ENCODE data around the gene UBE2J1. TPM values are rescaled to one million over a fixed set of nuclear protein-coding genes. Genes with fewer than 3 reads are reported as not detected.

UBE2J1 gene
- total and polyA plus RNA-seq, 9 of the 15 experiments (the other 6 are each of a cell fraction or from before 2014, with no cell fraction given), result 11.6 to 32.6 (median 22.0) TPM

GRCh38 chr6:89281779-89282246 is 70.7 kb downstream of the UBE2J1 start (continued):
- no peak for TF ChIP-seq ATF2 (CRISPR knock-in tag; IDR thresholded peaks at IDR 0.05)

GRCh38 chr6:89278956-89279355 is 73.6 kb downstream of the UBE2J1 start:
- Histone ChIP-seq H3K9me3 (replicated peaks; ENCODE audit: control insufficient read depth, insufficient read depth, low read depth, low read length) (no peaks in the 10 kb centered on the region), H3K79me2 (ENCODE audit: control insufficient read depth, insufficient read depth, low read length) (no peaks in the 10 kb centered on the region), H2AFZ (ENCODE audit: low read depth, low read length) (no peak overlapping the region), H3K27me3 (ENCODE audit: control insufficient read depth in 2 of 2, insufficient read depth in 2 of 2, low read length in 2 of 2) (peaks cover 23 to 35% of the 10 kb centered on the region in 2 experiments), H3K9ac (ENCODE audit: insufficient read depth in 1 of 2, low read depth in 2 of 2, low read length in 2 of 2) (no peak overlapping the region), H3K4me2 (ENCODE audit: insufficient read depth, low read length) (no peak overlapping the region), H3K36me3 (ENCODE audit: control insufficient read depth, insufficient read depth, low read length) (no peaks in the 10 kb centered on the region), H3K4me3 (no peak overlapping the region), H4K20me1 (replicated peaks; ENCODE audit: control insufficient read depth, insufficient read depth, low read length) (0 out of 2 replicates have a peak, but pooled peaks cover 4% of the 10 kb centered on the region), H3K4me1 (replicated peaks in 1 of 2; ENCODE audit: control insufficient read depth in 2 of 2, insufficient read depth in 2 of 2, low read length in 2 of 2) (no peaks in the 10 kb centered on the region), H3K27ac (ENCODE audit: extremely low read depth, low read depth, low read length) (no peak overlapping the region), H3K9me1 (ENCODE audit: control insufficient read depth, insufficient read depth, low read length) (no peaks in the 10 kb centered on the region)
- TF ChIP-seq EP400 (IDR thresholded peaks at IDR 0.05) (no peak), MCM3 (IDR thresholded peaks at IDR 0.05) (no peak)
- FAIRE-seq (no peak), DNase-seq (ENCODE audit: extremely low read depth in 1 of 4, low spot score in 3 of 4) (no peak), ATAC-seq (no peak)
- CTCF ChIA-PET (ENCODE audit: low intra/inter-chr PET ratio), result no interaction called here
- intact Hi-C loops (cut with micrococcal nuclease), result no loop called here
- POLR2A ChIA-PET, result no interaction called here
- in situ Hi-C loops (cut with MboI), result no loop called here
- 0% methylated on average over 9 of the region's 9 CpGs for WGBS (ENCODE audit: insufficient coverage, low coverage, missing lambda C conversion rate)
- no TSS peak for BruUV-seq (replicated peaks)

Other genes starting within 250 kb of the UBE2J1 start
- gene SRSF12, start 234.7 kb downstream of the UBE2J1 start, total RNA-seq (2014; rRNA removed), result not detected in 2 replicates
- gene SRSF12, start 234.7 kb downstream of the UBE2J1 start, total RNA-seq (2014; rRNA removed; fragmentation: Illumina TruSeq; extraction: Trizol), result not detected in 2 replicates
- not detected in 2 replicates for gene SRSF12, start 234.7 kb downstream of the UBE2J1 start, total RNA-seq (2015; rRNA removed; fragmentation: Illumina TruSeq; extraction: Trizol)
- gene SRSF12, start 234.7 kb downstream of the UBE2J1 start, total RNA-seq (2021), result not detected in 2 replicates
- not detected in 2 replicates for gene SRSF12, start 234.7 kb downstream of the UBE2J1 start, polyA plus RNA-seq (2011; rRNA removed)
- gene SRSF12, start 234.7 kb downstream of the UBE2J1 start, polyA plus RNA-seq (2014; fragmentation: Illumina TruSeq; extraction: Trizol), result not detected in 2 replicates
- gene SRSF12, start 234.7 kb downstream of the UBE2J1 start, polyA plus RNA-seq (2014; fragmentation: Nextera tagmentation; extraction: Ambion mirVana), result not detected
- not detected in 2 replicates for gene SRSF12, start 234.7 kb downstream of the UBE2J1 start, polyA plus RNA-seq (2014; rRNA removed)
- 1.1 TPM in 2 replicates for gene PM20D2, start 206.7 kb downstream of the UBE2J1 start, total RNA-seq (2014; rRNA removed)
- gene PM20D2, start 206.7 kb downstream of the UBE2J1 start, total RNA-seq (2014; rRNA removed; fragmentation: Illumina TruSeq; extraction: Trizol), result 1.2 and 1.4 TPM in 2 replicates
- gene PM20D2, start 206.7 kb downstream of the UBE2J1 start, total RNA-seq (2015; rRNA removed; fragmentation: Illumina TruSeq; extraction: Trizol), result 0.83 and 0.91 TPM in 2 replicates
- gene PM20D2, start 206.7 kb downstream of the UBE2J1 start, total RNA-seq (2021), result 1.00 and 1.1 TPM in 2 replicates
- gene PM20D2, start 206.7 kb downstream of the UBE2J1 start, polyA plus RNA-seq (2011; rRNA removed), result 0.26 and 2.6 TPM in 2 replicates
- gene PM20D2, start 206.7 kb downstream of the UBE2J1 start, polyA plus RNA-seq (2014; fragmentation: Illumina TruSeq; extraction: Trizol), result 0.78 and 1.2 TPM in 2 replicates
- under 1 TPM; 0.30 to 0.43 TPM for gene PM20D2, start 206.7 kb downstream of the UBE2J1 start, polyA plus RNA-seq (2014; fragmentation: Nextera tagmentation; extraction: Ambion mirVana)
- 0.65 and 0.72 TPM in 2 replicates for gene PM20D2, start 206.7 kb downstream of the UBE2J1 start, polyA plus RNA-seq (2014; rRNA removed)
- gene GABRR1, start 135.4 kb downstream of the UBE2J1 start, total RNA-seq (2014; rRNA removed), result not detected in 2 replicates
- gene GABRR1, start 135.4 kb downstream of the UBE2J1 start, total RNA-seq (2014; rRNA removed; fragmentation: Illumina TruSeq; extraction: Trizol), result not detected in 2 replicates
- gene GABRR1, start 135.4 kb downstream of the UBE2J1 start, total RNA-seq (2015; rRNA removed; fragmentation: Illumina TruSeq; extraction: Trizol), result not detected in 2 replicates
- gene GABRR1, start 135.4 kb downstream of the UBE2J1 start, total RNA-seq (2021), result not detected in 2 replicates
- not detected in 2 replicates for gene GABRR1, start 135.4 kb downstream of the UBE2J1 start, polyA plus RNA-seq (2011; rRNA removed)
- gene GABRR1, start 135.4 kb downstream of the UBE2J1 start, polyA plus RNA-seq (2014; fragmentation: Illumina TruSeq; extraction: Trizol), result not detected in 2 replicates
- not detected for gene GABRR1, start 135.4 kb downstream of the UBE2J1 start, polyA plus RNA-seq (2014; fragmentation: Nextera tagmentation; extraction: Ambion mirVana)
- 0.03 TPM in 1 of 2 replicates, not detected in the other for gene GABRR1, start 135.4 kb downstream of the UBE2J1 start, polyA plus RNA-seq (2014; rRNA removed)
- gene GABRR2, start 37.4 kb downstream of the UBE2J1 start, total RNA-seq (2014; rRNA removed), result not detected in 2 replicates
- gene GABRR2, start 37.4 kb downstream of the UBE2J1 start, total RNA-seq (2014; rRNA removed; fragmentation: Illumina TruSeq; extraction: Trizol), result not detected in 2 replicates
- not detected in 2 replicates for gene GABRR2, start 37.4 kb downstream of the UBE2J1 start, total RNA-seq (2015; rRNA removed; fragmentation: Illumina TruSeq; extraction: Trizol)
- gene GABRR2, start 37.4 kb downstream of the UBE2J1 start, total RNA-seq (2021), result not detected in 2 replicates
- 0.10 and 0.18 TPM in 2 replicates for gene GABRR2, start 37.4 kb downstream of the UBE2J1 start, polyA plus RNA-seq (2011; rRNA removed)
- gene GABRR2, start 37.4 kb downstream of the UBE2J1 start, polyA plus RNA-seq (2014; fragmentation: Illumina TruSeq; extraction: Trizol), result 0.13 TPM in 1 of 2 replicates, not detected in the other
- gene GABRR2, start 37.4 kb downstream of the UBE2J1 start, polyA plus RNA-seq (2014; fragmentation: Nextera tagmentation; extraction: Ambion mirVana), result not detected
- gene GABRR2, start 37.4 kb downstream of the UBE2J1 start, polyA plus RNA-seq (2014; rRNA removed), result 0.09 TPM in 1 of 2 replicates, not detected in the other
- gene RRAGD, start 59.6 kb upstream of the UBE2J1 start, total RNA-seq (2014; rRNA removed), result not detected in 2 replicates
- not detected in 2 replicates for gene RRAGD, start 59.6 kb upstream of the UBE2J1 start, total RNA-seq (2014; rRNA removed; fragmentation: Illumina TruSeq; extraction: Trizol)
- 0.07 TPM in 1 of 2 replicates, not detected in the other for gene RRAGD, start 59.6 kb upstream of the UBE2J1 start, total RNA-seq (2015; rRNA removed; fragmentation: Illumina TruSeq; extraction: Trizol)
- 0.04 TPM in 1 of 2 replicates, not detected in the other for gene RRAGD, start 59.6 kb upstream of the UBE2J1 start, total RNA-seq (2021)
- 0.03 and 0.24 TPM in 2 replicates for gene RRAGD, start 59.6 kb upstream of the UBE2J1 start, polyA plus RNA-seq (2011; rRNA removed)
- not detected in 2 replicates for gene RRAGD, start 59.6 kb upstream of the UBE2J1 start, polyA plus RNA-seq (2014; fragmentation: Illumina TruSeq; extraction: Trizol)
- not detected for gene RRAGD, start 59.6 kb upstream of the UBE2J1 start, polyA plus RNA-seq (2014; fragmentation: Nextera tagmentation; extraction: Ambion mirVana)
- not detected in 2 replicates for gene RRAGD, start 59.6 kb upstream of the UBE2J1 start, polyA plus RNA-seq (2014; rRNA removed)
- not detected in 2 replicates for gene ANKRD6, start 80.4 kb upstream of the UBE2J1 start, total RNA-seq (2014; rRNA removed)
- gene ANKRD6, start 80.4 kb upstream of the UBE2J1 start, total RNA-seq (2014; rRNA removed; fragmentation: Illumina TruSeq; extraction: Trizol), result 0.22 TPM in 1 of 2 replicates, not detected in the other
- gene ANKRD6, start 80.4 kb upstream of the UBE2J1 start, total RNA-seq (2015; rRNA removed; fragmentation: Illumina TruSeq; extraction: Trizol), result not detected in 2 replicates
- 0.13 TPM in 1 of 2 replicates, not detected in the other for gene ANKRD6, start 80.4 kb upstream of the UBE2J1 start, total RNA-seq (2021)
- gene ANKRD6, start 80.4 kb upstream of the UBE2J1 start, polyA plus RNA-seq (2011; rRNA removed), result 0.08 and 0.23 TPM in 2 replicates
- not detected in 2 replicates for gene ANKRD6, start 80.4 kb upstream of the UBE2J1 start, polyA plus RNA-seq (2014; fragmentation: Illumina TruSeq; extraction: Trizol)
- gene ANKRD6, start 80.4 kb upstream of the UBE2J1 start, polyA plus RNA-seq (2014; fragmentation: Nextera tagmentation; extraction: Ambion mirVana), result under 1 TPM; 0.04 TPM
- 1.3 TPM in 1 of 2 replicates, not detected in the other for gene ANKRD6, start 80.4 kb upstream of the UBE2J1 start, polyA plus RNA-seq (2014; rRNA removed)